Measurements from ENCODE around the gene YLPM1. TPM values are rescaled to one million over a fixed set of nuclear protein-coding genes. Genes with fewer than 3 reads are reported as not detected.
A peak's percentile ranks its signal among the peaks of the same experiment; 100 is the strongest.

Gene YLPM1
- total RNA-seq, 2 donors from 2014 or later: 53.6 to 74.8 TPM

DNA sequence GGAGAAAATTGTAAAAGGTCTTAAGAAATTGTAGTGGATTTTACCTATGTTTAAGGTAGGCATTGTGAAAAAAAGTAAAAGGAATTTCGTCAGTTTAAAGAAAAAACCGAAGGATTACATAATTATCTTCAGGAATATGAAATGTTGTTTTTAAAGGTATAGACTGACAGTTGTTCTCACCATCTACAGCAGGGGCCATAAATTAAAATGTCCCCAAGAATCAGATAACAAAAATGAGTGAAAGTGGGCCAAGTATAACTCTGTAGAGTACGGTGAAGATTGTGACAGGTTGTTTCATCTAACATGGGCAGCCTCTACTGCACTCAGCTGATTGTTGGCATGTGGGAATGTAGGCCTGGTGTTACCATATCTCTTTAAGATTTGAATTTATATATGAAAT lies 38.3 kb downstream of the YLPM1 start:
- peaks cover 15% of the 10 kb centered on the region for H3K36me3 Mint-ChIP-seq
- no peak for ATAC-seq
- H3K27me3 Mint-ChIP-seq: no peaks in the 10 kb centered on the region
- H3K4me1 Mint-ChIP-seq (ENCODE audit: low read depth in 2 of 2): peaks cover 2 to 10% of the 10 kb centered on the region in 2 donors
- H3K27ac Mint-ChIP-seq: no peak overlapping the region
- no peak for DNase-seq (ENCODE audit: low spot score)
- no peaks in the 10 kb centered on the region for H3K9me3 Mint-ChIP-seq
- H3K4me3 Mint-ChIP-seq: no peak overlapping the region

DNA sequence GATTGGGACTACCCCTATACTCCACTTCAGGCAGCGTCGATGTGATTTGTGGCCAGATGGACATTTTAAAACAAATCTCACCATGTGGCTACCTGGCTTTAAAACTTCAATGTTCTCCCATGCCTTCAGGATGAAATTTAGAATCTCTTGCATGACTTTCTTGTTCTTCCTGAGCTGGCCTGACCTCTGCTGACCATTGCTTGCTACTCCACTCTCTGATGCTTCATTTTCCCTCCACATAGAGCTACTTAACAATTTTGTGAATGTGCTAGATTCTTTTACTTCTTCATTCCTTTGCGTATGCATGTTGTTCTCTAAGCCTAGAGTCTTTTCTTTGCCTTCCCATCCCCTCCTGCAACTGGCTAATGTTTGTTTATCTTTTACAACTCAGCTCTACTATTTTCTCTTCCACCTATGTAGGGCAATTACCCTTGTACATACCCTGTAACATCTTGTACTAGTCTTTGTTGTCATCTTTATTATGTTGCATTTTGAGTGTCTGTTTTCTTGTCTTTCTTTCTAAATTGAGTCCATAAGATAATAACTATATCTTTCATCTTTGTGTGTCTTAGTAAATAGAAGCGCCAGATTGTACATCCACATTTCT lies 41.2 kb downstream of the YLPM1 start:
- H3K36me3 Mint-ChIP-seq: peaks cover 15% of the 10 kb centered on the region
- H3K4me1 Mint-ChIP-seq (ENCODE audit: low read depth in 2 of 2): no peaks in the 10 kb centered on the region
- no peak for ATAC-seq

DNA sequence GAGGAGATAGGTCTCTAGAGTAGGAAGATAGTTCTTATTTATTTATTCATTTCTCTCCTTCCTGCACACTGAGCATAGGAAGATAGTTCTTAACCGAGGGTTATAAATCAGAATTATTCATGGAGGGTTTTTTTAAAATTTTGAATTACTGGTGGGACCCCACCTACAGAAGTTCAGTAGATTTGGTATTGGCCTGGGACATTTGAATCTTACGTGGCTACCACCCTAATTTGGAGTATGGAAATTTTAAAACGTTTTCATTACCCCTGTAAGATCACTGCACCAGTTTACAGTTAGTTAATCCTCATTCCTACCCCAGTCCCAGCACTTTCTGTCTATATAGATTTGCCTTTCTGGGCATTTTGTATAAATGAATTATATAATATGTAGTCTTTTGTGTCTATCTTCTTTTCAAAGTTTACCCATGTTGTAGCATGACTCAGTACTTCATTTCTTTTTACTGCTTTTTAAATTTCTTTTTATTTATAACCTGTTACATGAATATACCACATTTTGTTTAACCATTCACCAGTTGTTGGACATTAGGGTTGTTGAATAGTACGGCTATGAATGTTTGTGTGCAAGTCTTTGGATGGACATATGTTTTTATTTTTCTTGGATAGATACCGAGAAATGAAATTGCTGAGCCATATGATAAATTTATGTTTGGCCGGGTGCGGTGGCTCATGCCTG lies 44.9 kb downstream of the YLPM1 start:
- ATAC-seq (no peak), DNase-seq (ENCODE audit: low spot score) (no peak)
- H3K27me3 Mint-ChIP-seq: no peaks in the 10 kb centered on the region
- no peak overlapping the region for H3K4me3 Mint-ChIP-seq
- H3K4me1 Mint-ChIP-seq (ENCODE audit: low read depth in 2 of 2): no peaks in the 10 kb centered on the region
- no peak overlapping the region for H3K27ac Mint-ChIP-seq
- H3K36me3 Mint-ChIP-seq: peaks cover 21% of the 10 kb centered on the region
- H3K9me3 Mint-ChIP-seq: no peaks in the 10 kb centered on the region

More for the DNA sequence above, 41.2 kb downstream of the YLPM1 start:
- H3K4me3 Mint-ChIP-seq: no peak overlapping the region
- H3K27me3 Mint-ChIP-seq: no peaks in the 10 kb centered on the region
- no peak overlapping the region for H3K27ac Mint-ChIP-seq
- DNase-seq (ENCODE audit: low spot score): no peak
- no peaks in the 10 kb centered on the region for H3K9me3 Mint-ChIP-seq

- H3K36me3 Mint-ChIP-seq: peaks cover 45% of the 10 kb centered on the region
- H3K27ac Mint-ChIP-seq: peak overlapping the region in 1 of 2 donors; percentile 34
- H3K4me1 Mint-ChIP-seq (ENCODE audit: low read depth in 2 of 2): peaks cover 0 to 3% of the 10 kb centered on the region in 2 donors
- H3K9me3 Mint-ChIP-seq: no peaks in the 10 kb centered on the region
- DNase-seq (ENCODE audit: low spot score) (no peak), ATAC-seq (no peak)
- H3K4me3 Mint-ChIP-seq: no peak overlapping the region
- no peaks in the 10 kb centered on the region for H3K27me3 Mint-ChIP-seq
Measured at GRCh38 chr14:74816124-74816523, 53.0 kb downstream of the YLPM1 start.

DNA sequence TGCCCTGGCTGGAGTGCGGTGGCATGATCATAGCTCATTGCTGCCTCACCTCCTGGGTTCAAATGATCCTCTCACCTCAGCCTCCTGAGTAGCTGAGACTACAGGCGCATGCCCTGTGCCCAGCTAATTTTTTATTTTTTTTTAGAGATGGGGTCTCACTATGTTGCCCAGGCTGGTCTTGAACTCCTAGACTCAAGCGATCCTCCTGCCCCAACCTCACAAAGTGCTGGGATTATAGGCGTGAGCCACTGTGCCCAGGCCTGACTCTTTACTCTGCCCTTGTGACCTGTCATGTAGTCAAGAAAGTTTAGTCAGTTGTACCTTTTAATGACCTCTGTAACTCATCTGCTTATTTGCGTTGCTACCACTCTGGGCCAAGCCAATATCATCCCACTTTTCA lies 57.2 kb downstream of the YLPM1 start:
- Mint-ChIP-seq H3K9me3 (no peaks in the 10 kb centered on the region), H3K27me3 (no peaks in the 10 kb centered on the region), H3K4me1 (ENCODE audit: low read depth in 2 of 2) (peaks cover 0 to 3% of the 10 kb centered on the region in 2 donors), H3K36me3 (peaks cover 35% of the 10 kb centered on the region), H3K27ac (peak overlapping the region in 1 of 2 donors; percentile 84), H3K4me3 (no peak overlapping the region)
- DNase-seq (ENCODE audit: low spot score) (no peak), ATAC-seq (no peak)

GRCh38 chr14:74821267-74821915 lies 58.3 kb downstream of the YLPM1 start:
- peak overlapping the region in 1 of 2 donors; percentile 84 for H3K27ac Mint-ChIP-seq
- no peaks in the 10 kb centered on the region for H3K27me3 Mint-ChIP-seq
- H3K4me1 Mint-ChIP-seq (ENCODE audit: low read depth in 2 of 2): no peaks in the 10 kb centered on the region
- H3K9me3 Mint-ChIP-seq: no peaks in the 10 kb centered on the region
- H3K36me3 Mint-ChIP-seq: peaks cover 24% of the 10 kb centered on the region
- no peak overlapping the region for H3K4me3 Mint-ChIP-seq
- DNase-seq (ENCODE audit: low spot score) (no peak), ATAC-seq (no peak)

- Mint-ChIP-seq H3K27ac (no peak overlapping the region), H3K4me1 (ENCODE audit: low read depth in 2 of 2) (no peaks in the 10 kb centered on the region), H3K9me3 (no peaks in the 10 kb centered on the region), H3K27me3 (no peaks in the 10 kb centered on the region), H3K4me3 (no peak overlapping the region), H3K36me3 (peaks cover 25% of the 10 kb centered on the region)
- DNase-seq (ENCODE audit: low spot score) (no peak), ATAC-seq (no peak)
Measured at GRCh38 chr14:74824997-74825396, 61.9 kb downstream of the YLPM1 start.

DNA sequence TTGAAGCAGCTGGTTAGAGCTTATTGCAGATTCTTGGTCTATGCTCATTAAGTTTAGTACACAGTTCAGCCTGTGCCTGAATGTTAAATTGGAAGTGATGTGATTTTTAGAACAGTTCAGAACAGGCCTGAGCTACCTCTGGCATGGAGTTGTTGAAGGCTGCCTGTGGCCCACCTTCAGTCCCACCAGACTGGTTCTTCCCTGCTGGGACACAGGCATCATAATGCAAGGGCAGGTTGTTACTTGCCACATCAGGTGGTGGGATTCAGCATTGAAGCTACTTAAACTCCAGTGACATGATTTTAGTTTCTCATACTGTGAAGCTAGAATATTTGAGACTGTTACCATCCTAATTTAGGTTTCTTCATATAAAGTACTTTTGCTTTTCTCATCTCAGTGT lies 63.5 kb downstream of the YLPM1 start:
- H3K36me3 Mint-ChIP-seq: peaks cover 19% of the 10 kb centered on the region
- no peaks in the 10 kb centered on the region for H3K27me3 Mint-ChIP-seq
- DNase-seq (ENCODE audit: low spot score) (no peak), ATAC-seq (no peak)
- H3K4me3 Mint-ChIP-seq: no peak overlapping the region
- no peaks in the 10 kb centered on the region for H3K9me3 Mint-ChIP-seq
- no peak overlapping the region for H3K27ac Mint-ChIP-seq
- no peaks in the 10 kb centered on the region for H3K4me1 Mint-ChIP-seq (ENCODE audit: low read depth in 2 of 2)

DNA sequence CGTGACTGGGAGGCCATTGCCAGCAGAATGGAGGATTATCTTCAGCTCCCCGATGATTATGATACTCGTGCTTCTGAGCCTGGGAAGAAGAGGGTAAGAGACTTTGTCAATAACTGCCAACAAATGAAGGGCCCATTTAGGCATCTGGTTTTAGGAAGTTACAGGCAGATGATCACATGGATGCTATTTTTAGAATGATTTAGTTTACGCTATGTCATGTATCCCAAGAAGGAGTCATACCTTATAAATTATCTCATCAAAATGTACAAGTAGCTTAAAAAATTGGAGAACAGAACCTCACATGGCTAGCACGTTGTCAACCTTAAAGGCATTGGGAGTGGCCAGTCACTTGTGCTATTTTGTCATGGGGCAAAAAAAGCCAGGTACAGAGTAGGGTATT lies 66.1 kb downstream of the YLPM1 start:
- Mint-ChIP-seq H3K4me3 (no peak overlapping the region), H3K9me3 (no peaks in the 10 kb centered on the region), H3K36me3 (peaks cover 19% of the 10 kb centered on the region), H3K4me1 (ENCODE audit: low read depth in 2 of 2) (no peaks in the 10 kb centered on the region), H3K27ac (no peak overlapping the region), H3K27me3 (no peaks in the 10 kb centered on the region)
- no peak for ATAC-seq
- no peak for DNase-seq (ENCODE audit: low spot score)

- H3K4me1 Mint-ChIP-seq (ENCODE audit: low read depth in 2 of 2): peaks cover 17 to 23% of the 10 kb centered on the region in 2 donors
- no peak overlapping the region for H3K4me3 Mint-ChIP-seq
- ATAC-seq (no peak), DNase-seq (ENCODE audit: low spot score) (no peak)
- no peak overlapping the region for H3K27ac Mint-ChIP-seq
- no peaks in the 10 kb centered on the region for H3K9me3 Mint-ChIP-seq
- peaks cover 18% of the 10 kb centered on the region for H3K36me3 Mint-ChIP-seq
- no peaks in the 10 kb centered on the region for H3K27me3 Mint-ChIP-seq
Measured at GRCh38 chr14:74832849-74833248, 69.7 kb downstream of the YLPM1 start.

- Mint-ChIP-seq H3K4me3 (no peak overlapping the region), H3K4me1 (ENCODE audit: low read depth in 2 of 2) (peaks cover 26 to 38% of the 10 kb centered on the region in 2 donors), H3K36me3 (peaks cover 10% of the 10 kb centered on the region), H3K27ac (peak overlapping the region; percentile 13 to 16), H3K27me3 (no peaks in the 10 kb centered on the region), H3K9me3 (no peaks in the 10 kb centered on the region)
- ATAC-seq (no peak), DNase-seq (ENCODE audit: low spot score) (no peak)
Measured at GRCh38 chr14:74834692-74835392, 71.7 kb downstream of the YLPM1 start.

DNA sequence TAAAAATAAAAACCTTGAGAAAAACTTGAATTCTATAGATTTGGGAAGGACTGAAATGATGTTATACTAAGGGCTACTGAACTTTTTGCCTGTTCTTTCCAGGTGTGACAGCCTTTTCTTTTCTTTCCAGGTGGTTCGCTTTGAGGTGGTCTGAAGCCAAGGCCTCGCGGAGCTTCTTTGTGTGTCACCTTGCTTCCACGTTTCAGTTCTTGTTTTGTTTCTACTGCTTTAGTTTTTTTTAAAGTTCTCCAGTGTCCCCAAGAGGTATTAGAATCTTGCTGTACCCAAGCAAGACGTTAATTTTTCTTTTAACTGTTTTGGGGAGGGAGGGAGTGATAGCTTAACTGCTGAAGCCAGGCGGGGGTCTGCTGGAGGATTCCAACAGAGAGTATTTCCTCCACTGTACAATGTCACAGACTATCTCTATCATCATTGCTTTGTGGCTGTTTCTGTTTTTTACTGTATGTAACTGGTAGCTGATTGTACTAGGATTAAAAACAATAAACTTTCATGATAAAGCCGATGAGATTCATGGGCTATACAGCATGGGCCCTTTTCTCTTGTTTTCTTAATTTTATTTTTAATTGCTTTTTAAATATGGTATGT lies 72.6 kb downstream of the YLPM1 start:
- peaks cover 33 to 47% of the 10 kb centered on the region in 2 donors for H3K4me1 Mint-ChIP-seq (ENCODE audit: low read depth in 2 of 2)
- ATAC-seq (no peak), DNase-seq (ENCODE audit: low spot score) (no peak)

GRCh38 chr14:74836251-74836960 lies 73.3 kb downstream of the YLPM1 start:
- Mint-ChIP-seq H3K4me3 (peak overlapping the region; percentile 71), H3K9me3 (no peaks in the 10 kb centered on the region), H3K4me1 (ENCODE audit: low read depth in 2 of 2) (peaks cover 40 to 54% of the 10 kb centered on the region in 2 donors), H3K36me3 (peaks cover 11% of the 10 kb centered on the region), H3K27me3 (no peaks in the 10 kb centered on the region), H3K27ac (peak overlapping the region; percentile 84 to 95)
- DNase-seq (ENCODE audit: low spot score): no peak
- ATAC-seq: peak in 1 of 2 donors; percentile 44

More for the DNA sequence above, 72.6 kb downstream of the YLPM1 start:
- Mint-ChIP-seq H3K27me3 (no peaks in the 10 kb centered on the region), H3K36me3 (peaks cover 11% of the 10 kb centered on the region), H3K9me3 (no peaks in the 10 kb centered on the region), H3K27ac (peak overlapping the region; percentile 84 to 95), H3K4me3 (no peak overlapping the region)

Measured in natural killer cell treated with Interleukin-12 subunit alpha and Interleukin-12 subunit beta and Interleukin-15 and Interleukin-18, amount 100 ng/mL, for 72 hours (primary cell).